ENCODE data around the gene FAM13C. TPM values are rescaled to one million over a fixed set of nuclear protein-coding genes. Genes with fewer than 3 reads are reported as not detected.
A peak's percentile ranks its signal among the peaks of the same experiment; 100 is the strongest.

FAM13C gene
- total RNA-seq, 4 donors from 2014 or later, result 1.8 to 47.9 (median 5.7) TPM

DNA sequence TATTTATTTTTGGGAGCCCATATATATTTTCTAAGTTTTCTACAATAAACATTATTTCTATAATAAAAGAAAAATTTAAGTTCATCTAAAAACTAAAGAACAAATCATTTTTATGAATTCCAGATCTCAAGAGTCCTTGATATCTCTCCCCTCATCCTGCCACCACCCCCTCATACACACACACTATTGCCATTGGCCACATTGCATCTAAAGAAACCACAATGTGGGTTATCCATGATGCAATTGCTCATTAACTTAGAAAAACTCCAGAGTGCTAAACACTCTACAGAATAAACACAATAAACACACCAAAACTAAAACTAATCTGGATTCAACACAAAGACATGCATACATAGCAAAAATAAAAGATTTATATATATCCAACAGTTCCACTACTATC lies 37.8 kb downstream of the FAM13C start:
- Histone ChIP-seq H3K4me1 (no peaks in the 10 kb centered on the region), H3K4me3 (no peak overlapping the region), H3K36me3 (no peaks in the 10 kb centered on the region), H3K9me3 (no peaks in the 10 kb centered on the region), H3K27me3 (no peaks in the 10 kb centered on the region), H3K27ac (no peak overlapping the region)
- no peak for DNase-seq
- TF ChIP-seq POLR2A (IDR thresholded peaks at IDR 0.05), result no peak
- TF ChIP-seq CTCF (IDR thresholded peaks at IDR 0.05), result no peak

- H3K9me3 ChIP-seq, result no peaks in the 10 kb centered on the region
- H3K4me1 ChIP-seq, result no peaks in the 10 kb centered on the region
- H3K4me3 ChIP-seq, result no peak overlapping the region
- TF ChIP-seq CTCF (IDR thresholded peaks at IDR 0.05) (no peak), POLR2A (IDR thresholded peaks at IDR 0.05) (no peak)
- H3K27ac ChIP-seq, result peak overlapping the region in 1 of 4 donors; percentile 46
- no peaks in the 10 kb centered on the region for H3K36me3 ChIP-seq
- DNase-seq, result no peak
- H3K27me3 ChIP-seq, result no peaks in the 10 kb centered on the region
Measured at GRCh38 chr10:59323831-59324401, 38.4 kb downstream of the FAM13C start.

- H3K27me3 ChIP-seq, result no peaks in the 10 kb centered on the region
- no peaks in the 10 kb centered on the region for H3K36me3 ChIP-seq
- H3K9me3 ChIP-seq, result no peaks in the 10 kb centered on the region
- TF ChIP-seq CTCF (IDR thresholded peaks at IDR 0.05) (no peak), POLR2A (IDR thresholded peaks at IDR 0.05) (no peak)
- no peaks in the 10 kb centered on the region for H3K4me1 ChIP-seq
- H3K4me3 ChIP-seq, result no peak overlapping the region
- no peak for DNase-seq
- H3K27ac ChIP-seq, result peak overlapping the region in 1 of 4 donors; percentile 46
Measured at GRCh38 chr10:59323036-59323459, 39.3 kb downstream of the FAM13C start.

GRCh38 chr10:59322131-59322530 lies 40.2 kb downstream of the FAM13C start:
- H3K9me3 ChIP-seq, result no peaks in the 10 kb centered on the region
- no peaks in the 10 kb centered on the region for H3K36me3 ChIP-seq
- no peaks in the 10 kb centered on the region for H3K4me1 ChIP-seq
- peak overlapping the region in 1 of 4 donors; percentile 46 for H3K27ac ChIP-seq
- no peak for TF ChIP-seq POLR2A (IDR thresholded peaks at IDR 0.05)
- no peak for TF ChIP-seq CTCF (IDR thresholded peaks at IDR 0.05)
- no peak overlapping the region for H3K4me3 ChIP-seq
- DNase-seq, result no peak
- H3K27me3 ChIP-seq, result no peaks in the 10 kb centered on the region

GRCh38 chr10:59320355-59320754 lies 42.0 kb downstream of the FAM13C start:
- no peak for DNase-seq
- Histone ChIP-seq H3K27me3 (no peaks in the 10 kb centered on the region), H3K4me1 (no peaks in the 10 kb centered on the region), H3K9me3 (no peaks in the 10 kb centered on the region), H3K4me3 (no peak overlapping the region), H3K36me3 (no peaks in the 10 kb centered on the region), H3K27ac (no peak overlapping the region)
- no peak for TF ChIP-seq POLR2A (IDR thresholded peaks at IDR 0.05)
- TF ChIP-seq CTCF (IDR thresholded peaks at IDR 0.05), result no peak

- Histone ChIP-seq H3K4me3 (no peak overlapping the region), H3K27ac (no peak overlapping the region), H3K4me1 (no peaks in the 10 kb centered on the region), H3K9me3 (no peaks in the 10 kb centered on the region), H3K27me3 (no peaks in the 10 kb centered on the region), H3K36me3 (no peaks in the 10 kb centered on the region)
- TF ChIP-seq CTCF (IDR thresholded peaks at IDR 0.05), result no peak
- TF ChIP-seq POLR2A (IDR thresholded peaks at IDR 0.05), result no peak
- DNase-seq, result no peak
Measured at GRCh38 chr10:59319854-59320253, 42.5 kb downstream of the FAM13C start.

All from Peyer's patch (tissue), 4 donors.